GM21515 (cell line): ENCODE results near the gene CDKN1A.

ENCODE experiments used
- ATAC-seq: cut with Tn5 transposase; IDR thresholded peaks from one replicate; pipeline ENCODE4 v1.9.1; 2021; ENCODE audit not compliant: unreplicated experiment

The CDKN1A gene

DNA sequence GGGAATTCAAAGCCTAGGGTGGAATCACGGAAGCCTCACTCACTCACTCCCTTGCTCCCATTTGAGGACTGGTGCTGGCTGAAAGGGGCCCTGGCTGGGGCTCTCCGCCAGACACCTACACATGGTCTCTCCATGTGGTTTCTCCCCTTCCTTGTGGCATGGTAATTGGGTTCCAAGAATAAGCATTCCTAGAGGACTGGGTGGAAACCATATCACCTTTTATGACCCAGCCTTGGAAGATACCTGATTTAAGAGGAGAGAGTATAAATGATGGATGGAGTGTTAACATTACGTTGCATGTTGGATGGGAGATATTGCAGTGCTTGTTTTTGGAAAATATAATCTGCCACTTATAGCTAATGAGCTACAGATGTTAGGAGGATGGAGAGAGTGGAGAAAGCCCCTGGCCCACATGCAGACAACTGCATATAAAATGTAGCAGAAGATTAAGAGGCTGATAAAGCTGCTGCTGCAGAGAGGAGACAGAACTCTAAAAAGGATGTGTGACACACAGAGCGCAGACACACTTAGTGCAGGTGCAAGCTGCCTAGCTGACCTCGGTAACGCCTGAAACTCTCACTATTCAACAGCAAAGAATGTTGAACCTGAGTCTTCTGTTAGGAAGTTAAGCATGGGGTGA lies 23.3 kb upstream of the CDKN1A start:
- ATAC-seq: no peak

- no peak for ATAC-seq
Measured at GRCh38 chr6:36656441-36656840, 22.1 kb upstream of the CDKN1A start.

DNA sequence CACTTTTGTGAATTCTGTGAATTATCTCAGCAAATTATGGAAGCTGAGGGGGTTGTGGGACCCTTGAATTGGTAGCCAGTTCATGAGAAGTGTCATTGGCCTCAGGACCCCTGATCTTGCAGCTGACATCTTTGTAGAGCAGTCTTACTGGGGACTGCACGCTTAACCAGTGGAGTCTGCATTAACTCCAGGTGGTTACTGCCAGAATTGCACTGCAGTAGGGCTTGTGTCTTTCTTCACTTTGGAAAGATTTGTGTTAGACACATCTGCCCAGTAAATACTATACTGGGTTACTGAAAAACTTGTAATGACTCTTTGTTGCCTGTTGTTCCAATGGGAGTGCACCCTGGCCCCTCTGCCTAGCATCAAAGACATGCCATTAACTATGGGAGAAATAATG lies 21.2 kb upstream of the CDKN1A start:
- no peak for ATAC-seq

GRCh38 chr6:36657942-36658544 lies 20.5 kb upstream of the CDKN1A start:
- no peak for ATAC-seq

DNA sequence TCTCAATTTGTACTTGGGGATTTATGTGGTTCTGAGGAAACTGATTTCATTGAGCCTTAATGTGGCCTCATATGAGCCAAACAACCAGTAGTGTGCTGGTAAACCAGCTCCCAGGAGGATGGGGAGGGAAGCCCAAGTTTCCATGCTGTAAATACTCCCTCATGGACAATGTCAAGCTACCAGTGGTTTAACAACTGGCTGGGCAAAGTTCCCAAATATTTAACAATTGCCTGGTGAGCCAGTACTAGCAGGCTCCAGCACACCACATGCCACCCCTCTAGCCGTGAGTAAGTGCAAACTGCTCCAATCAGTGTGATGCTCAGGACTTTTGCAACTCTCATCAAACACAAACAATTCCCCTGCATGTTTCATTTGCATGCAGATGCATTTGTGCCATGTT lies 19.2 kb upstream of the CDKN1A start:
- no peak for ATAC-seq

DNA sequence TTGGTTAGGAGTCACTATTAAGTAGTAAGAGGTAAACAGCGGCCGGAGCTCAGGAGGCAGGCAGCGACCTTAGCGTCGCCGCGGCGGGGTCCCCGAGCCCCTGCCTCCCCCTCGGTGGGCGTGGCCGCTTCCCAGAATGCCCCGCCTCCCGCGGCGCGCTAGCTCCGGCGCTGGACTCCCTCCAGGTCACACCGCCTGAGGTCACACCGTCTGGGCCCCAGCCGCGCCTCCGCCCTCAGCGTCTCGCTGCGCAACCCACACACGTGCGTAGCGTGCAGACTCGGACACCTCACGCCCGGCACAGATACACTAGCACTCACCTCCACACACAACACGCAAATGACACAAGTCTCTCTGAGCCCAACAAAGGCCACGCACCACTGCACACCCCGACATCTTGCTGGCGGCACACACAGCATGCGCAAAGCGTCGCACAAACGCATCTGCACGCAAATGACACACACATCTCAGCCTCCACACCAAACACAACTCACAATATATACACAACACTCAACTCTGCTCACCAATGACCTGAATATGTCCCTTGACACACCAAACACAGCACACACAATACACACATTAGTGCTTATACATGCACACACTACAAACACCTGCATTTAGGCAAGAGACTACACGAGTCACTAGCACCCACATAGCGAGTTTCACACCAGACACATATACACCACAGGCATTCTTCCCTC lies 17.6 kb upstream of the CDKN1A start:
- ATAC-seq: no peak

- no peak for ATAC-seq
Measured at GRCh38 chr6:36662380-36662779, 16.1 kb upstream of the CDKN1A start.

DNA sequence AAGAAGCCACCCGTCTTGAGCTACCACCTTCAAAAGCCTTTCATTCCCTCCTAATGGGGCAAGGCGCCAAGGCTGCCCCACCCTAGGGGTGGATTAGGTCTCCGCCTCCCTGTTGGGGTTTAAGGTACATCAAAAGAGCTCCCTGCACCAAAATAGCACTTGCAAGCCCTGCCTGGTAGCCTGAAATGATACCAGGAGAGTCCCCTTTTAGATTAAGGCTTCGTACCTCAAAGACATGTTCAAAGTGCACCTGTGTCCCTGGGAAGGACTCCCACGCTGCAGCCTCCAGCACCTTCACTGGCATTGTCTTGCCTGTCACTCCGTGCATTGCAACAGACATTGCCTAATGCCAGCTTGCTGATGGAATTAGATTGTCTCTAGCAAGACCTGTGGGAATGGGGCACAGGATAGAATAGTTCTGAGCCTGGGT lies 15.7 kb upstream of the CDKN1A start:
- no peak for ATAC-seq

DNA sequence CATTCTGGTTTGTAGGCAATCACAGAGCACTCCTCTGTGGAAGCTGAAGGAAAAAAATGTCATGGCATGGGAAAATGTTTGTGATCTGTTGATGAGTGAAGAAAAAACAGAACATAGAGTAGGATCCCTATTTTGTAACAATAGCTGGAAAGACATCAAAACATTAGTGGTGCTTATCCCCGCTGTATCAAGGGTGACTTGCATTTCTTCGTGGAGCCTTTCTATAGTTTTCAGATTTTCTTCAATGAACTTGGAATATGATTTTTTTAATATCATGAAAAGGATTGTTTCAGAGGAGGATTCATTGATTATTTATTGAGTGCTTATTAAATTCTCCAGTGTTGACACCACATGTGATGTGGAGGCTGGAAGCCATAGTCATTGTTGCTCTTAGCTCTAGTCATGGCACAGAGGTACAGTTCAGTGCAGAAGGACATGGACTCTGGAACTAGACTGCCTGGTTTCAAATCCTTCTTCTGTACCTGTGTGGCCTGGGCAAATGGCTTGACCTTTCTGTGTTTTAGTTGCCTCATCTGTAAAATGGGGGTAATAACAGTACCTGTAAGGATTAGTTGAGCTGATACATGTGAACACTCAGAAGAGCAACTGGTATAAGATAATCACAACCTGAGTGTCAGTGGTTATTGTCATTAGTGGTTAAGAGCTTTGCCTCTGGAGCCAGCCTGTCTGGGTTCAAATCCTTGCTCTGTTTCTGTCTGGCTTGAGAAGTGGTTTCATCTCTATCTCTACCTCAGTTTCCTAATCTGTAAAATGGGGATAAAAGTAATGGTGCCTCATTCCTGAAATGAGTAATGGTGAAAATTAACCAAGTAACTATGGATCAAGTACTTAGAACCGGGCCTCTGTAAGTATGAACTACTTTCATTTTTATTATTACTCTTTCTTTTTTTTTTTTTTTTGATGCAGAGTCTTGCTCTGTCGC lies 14.7 kb upstream of the CDKN1A start:
- ATAC-seq: no peak

GRCh38 chr6:36665180-36665579 lies 13.3 kb upstream of the CDKN1A start:
- no peak for ATAC-seq

DNA sequence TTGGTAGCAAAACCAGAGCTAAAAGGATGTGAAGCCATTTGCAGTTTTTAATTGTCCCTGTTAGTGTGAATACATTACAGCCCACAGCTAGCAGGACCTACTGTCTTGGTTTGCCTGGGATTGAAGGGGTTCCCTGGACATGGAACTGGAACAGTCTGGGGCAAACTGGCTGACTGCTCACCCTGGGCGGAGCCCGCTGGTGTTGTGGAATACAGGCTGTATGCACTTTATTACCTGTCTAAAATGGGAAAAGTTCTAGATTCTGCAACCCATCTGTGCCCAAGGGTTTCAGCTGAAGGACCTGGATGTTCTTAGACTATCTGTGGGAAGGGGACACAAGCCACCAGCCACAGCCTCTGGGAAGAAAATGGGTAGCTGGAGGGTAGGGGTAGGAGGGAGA lies 12.2 kb upstream of the CDKN1A start:
- ATAC-seq: no peak

DNA sequence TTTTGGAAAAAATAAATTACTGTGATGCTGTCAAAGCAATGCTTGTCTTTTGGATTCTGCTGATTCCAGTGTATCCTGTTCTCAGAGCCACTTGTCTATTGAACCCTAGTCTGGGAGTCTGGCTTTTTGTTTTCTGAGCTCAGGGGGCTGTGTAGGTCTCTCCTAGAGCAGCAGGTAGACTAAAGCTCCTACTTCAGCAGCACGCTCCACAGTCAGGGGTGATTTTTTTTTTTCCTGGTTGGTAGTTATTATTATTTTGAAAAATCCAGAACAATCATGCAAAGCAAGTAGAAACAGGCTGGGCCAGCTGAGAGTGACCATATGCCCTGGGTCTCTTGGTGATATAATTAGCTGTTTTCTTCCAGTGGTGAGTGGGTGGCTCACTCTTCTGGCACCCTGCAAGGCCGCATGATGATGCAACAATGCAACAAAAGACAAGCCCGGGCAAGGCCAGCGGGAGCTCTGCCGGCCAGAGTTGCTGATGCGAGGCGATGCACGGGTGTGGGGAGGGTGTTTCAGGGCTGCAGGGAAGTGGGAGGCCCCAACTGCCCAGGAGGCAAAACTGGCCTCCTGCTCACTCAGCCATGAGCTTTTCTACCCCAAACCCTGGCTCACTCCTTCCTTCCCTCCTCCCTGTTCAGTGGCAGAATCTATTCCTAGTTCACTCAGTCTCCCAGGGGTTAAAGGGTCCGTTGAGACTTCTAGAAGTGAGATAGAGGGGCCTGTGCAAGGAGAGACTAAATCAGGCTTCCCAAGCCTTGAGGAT lies 11.5 kb upstream of the CDKN1A start:
- ATAC-seq: peak; percentile 56

DNA sequence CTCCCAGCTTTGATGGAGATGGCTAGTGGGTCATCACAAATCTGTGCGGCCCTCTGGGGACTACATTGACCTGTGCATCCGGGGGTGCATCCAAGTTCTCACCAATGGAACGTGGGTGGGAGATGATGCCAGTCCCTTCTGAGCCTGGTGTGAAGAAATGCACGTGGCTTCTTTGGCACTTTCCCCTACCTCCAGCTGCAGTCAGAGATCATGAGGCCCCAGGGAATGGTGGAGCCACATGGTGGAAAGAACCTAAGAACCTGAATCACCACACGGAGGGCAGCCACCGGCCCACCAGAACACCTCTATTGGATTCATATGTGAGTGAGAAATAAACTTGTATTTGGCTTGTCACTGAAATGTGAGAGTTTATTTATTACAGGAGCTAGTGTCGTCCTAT lies 9.9 kb upstream of the CDKN1A start:
- no peak for ATAC-seq

- no peak for ATAC-seq
Measured at GRCh38 chr6:36669002-36669401, 9.5 kb upstream of the CDKN1A start.

GRCh38 chr6:36670271-36670670 lies 8.2 kb upstream of the CDKN1A start:
- no peak for ATAC-seq

- no peak for ATAC-seq
Measured at GRCh38 chr6:36671687-36672375, 6.7 kb upstream of the CDKN1A start.

- no peak for ATAC-seq
Measured at GRCh38 chr6:36673882-36674281, 4.6 kb upstream of the CDKN1A start.

DNA sequence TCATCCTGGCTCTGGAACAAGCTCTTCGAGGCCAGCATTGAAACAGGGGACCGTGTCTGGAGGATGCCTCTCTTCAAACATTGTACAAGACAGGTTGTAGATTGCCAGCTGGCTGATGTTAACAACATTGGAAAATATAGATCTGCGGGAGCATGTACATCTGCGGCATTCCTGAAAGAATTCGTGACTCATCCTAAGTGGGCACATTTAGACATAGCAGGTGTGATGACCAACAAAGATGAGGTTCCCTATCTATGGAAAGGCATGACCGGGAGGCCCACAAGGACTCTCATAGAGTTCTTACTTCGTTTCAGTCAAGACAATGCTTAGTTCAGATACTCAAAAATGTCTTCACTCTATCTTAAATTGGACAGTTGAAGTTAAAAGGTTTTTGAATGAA lies 3.6 kb upstream of the CDKN1A start:
- no peak for ATAC-seq

DNA sequence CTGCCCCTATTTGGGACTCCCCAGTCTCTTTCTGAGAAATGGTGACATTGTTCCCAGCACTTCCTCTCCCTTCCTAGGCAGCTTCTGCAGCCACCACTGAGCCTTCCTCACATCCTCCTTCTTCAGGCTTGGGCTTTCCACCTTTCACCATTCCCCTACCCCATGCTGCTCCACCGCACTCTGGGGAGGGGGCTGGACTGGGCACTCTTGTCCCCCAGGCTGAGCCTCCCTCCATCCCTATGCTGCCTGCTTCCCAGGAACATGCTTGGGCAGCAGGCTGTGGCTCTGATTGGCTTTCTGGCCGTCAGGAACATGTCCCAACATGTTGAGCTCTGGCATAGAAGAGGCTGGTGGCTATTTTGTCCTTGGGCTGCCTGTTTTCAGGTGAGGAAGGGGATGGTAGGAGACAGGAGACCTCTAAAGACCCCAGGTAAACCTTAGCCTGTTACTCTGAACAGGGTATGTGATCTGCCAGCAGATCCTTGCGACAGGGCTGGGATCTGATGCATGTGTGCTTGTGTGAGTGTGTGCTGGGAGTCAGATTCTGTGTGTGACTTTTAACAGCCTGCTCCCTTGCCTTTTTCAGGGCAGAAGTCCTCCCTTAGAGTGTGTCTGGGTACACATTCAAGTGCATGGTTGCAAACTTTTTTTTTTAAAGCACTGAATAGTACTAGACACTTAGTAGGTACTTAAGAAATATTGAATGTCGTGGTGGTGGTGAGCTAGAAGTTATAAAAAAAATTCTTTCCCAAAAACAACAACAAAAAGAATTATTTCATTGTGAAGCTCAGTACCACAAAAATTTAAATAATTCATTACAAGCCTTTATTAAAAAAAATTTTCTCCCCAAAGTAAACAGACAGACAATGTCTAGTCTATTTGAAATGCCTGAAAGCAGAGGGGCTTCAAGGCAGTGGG lies 2.1 kb upstream of the CDKN1A start:
- no peak for ATAC-seq
